Stimulated activated CD4-positive, alpha-beta T cell treated with anti-CD3 and anti-CD28 coated beads, Interleukin-4, amount 100 ng/mL, for 4 hours (primary cell): ENCODE measurements around the gene COL27A1.

Source experiments
- DNase-seq, 2 experiments: peaks; one replicate each; pipeline ENCODE4 v3.0.0-alpha.2; 2020

COL27A1 gene

DNA sequence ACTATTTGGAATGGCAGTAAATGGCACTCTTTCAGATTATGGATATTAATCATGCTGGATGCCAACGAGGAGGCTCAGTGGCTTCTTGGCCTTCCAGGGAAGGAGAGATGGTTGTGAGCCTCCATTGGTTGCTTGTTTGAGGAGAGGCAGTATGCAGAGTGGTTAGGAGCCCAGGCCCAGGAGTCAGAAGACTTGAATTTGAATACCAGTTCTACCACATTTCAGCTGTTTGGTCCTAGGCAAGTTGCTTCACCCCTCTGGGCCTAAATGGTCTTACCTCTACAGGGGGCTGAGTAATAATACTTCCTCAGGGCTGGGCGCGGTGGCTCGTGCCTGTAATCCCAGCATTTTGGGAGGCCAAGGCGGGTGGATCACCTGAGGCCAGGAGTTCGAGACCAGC is 52.5 kb downstream of the COL27A1 start:
- no peak for DNase-seq

DNA sequence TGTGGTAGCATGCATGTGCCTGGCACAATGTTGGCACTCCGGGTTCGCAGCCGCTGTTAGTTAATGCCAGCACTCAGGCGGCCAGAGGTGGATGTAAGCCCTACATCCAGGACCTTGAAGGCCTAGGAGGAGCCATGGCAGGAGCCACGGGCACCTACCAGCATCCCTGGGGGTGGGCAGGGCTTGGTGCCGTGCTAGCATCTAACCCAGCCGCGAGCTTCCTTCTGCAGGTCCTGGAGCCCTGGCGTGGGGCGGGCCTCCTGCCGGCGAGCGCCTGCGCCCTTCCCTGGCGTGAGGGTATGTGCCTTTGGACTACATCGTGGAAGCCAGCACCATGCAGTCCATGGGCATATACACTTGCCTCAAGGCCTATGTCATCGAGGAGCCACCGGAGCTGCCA is 53.8 kb downstream of the COL27A1 start:
- DNase-seq, result no peak

DNA sequence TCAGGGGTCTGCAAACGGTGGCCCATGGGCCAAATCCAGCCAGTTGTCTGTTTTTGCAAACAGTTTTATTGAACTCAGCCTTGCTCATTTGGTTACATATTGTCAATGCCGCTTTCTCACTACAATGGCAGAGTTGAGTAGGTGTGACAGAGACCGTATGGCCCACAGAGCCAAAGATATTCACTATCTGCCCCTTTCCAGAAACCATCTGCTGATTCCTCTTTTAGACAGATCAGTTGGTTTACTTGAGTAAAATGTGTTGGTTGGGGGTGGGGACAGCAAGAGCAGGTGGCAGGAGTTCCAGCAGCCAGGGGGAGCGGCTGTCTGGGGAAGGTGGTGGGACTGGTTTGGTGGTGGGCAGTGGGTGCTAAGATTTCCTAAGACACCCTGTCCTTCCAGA is 54.8 kb downstream of the COL27A1 start:
- DNase-seq, result no peak

DNA sequence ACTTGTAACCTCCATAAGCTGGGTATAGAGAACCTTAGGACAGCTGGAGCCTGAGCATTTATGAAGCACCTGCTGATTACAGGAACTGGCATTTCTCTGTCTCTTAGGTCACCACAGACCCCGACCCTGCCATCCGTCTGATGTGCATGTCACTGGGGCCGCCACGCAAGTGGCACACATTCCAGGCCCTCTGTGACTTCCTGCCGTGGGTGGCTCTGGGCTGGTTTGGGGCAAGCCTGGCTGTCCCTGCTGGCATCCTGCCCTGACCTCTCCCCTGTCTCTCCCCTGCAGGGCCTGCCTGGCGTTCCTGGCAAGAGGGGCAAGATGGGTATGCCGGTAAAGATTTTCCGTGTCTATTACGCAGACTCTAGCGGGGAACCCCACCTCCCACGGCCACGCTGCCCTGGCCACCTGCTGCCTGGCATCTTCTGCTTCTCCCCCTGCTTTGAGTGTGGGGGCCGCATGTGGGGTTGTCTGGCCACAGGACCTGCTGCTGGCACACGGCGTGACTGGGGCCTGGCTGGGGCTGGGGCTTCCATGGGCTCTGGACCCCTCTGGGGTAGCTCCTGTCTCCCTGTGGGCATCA is 55.4 kb downstream of the COL27A1 start:
- no peak for DNase-seq

DNA sequence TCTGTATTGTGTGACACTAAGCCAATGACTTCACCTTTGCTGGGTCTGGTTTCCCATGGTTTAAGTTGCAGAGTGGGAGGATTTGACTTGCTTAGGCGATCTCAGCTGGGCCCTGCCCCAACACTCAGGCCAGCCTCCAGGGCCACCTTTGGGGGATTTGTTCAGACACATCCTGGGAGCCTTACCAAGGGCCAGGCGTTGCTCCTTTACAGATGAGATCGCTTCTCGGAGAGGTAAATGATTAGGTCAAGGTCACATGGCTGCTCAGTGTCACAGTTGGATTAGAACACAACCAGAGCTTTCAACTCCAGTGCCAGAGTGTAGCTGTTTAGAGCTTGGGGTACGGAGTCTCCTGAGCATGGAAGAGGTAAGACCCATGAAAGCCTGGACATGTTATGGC is 57.5 kb downstream of the COL27A1 start:
- DNase-seq, result no peak

DNA sequence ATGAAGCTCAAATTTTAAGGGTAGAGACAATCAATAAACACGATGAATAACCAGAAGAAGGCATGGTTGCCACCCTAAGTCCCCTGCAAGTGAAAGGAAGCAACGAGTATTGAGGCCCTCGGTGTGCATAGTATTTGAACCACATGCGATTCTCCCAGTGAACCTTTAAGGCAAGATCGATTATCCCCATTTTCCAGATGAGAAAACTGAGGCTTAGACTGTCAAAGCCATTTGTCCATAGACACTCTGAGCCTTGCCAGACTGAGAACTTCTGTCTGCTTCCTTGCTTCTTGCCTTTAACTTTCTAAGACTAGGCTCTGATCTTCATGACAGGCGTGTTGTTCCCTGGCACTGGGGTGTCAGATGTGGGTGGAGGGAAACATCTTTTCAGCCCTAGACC is 58.2 kb downstream of the COL27A1 start:
- no peak for DNase-seq

DNA sequence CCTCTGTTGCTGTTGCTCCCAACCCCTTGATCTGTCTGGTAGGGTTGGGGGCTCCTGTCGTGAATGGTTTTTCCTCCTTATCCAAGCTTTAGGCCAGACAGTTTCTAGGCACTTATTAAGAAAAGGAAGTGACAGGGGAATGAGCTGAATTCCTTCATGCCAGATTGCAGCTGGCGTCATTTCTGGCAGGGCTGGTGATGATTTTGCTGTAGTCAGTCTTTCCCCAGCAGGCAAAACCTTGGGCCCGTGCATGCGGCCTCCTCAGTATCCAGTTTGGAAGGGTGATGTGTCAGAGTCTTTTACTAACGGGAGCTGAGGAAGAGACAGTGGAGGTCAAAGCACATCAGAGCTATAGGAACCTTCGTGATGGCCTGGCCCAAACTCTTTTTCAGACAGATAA is 58.8 kb downstream of the COL27A1 start:
- no peak for DNase-seq

DNA sequence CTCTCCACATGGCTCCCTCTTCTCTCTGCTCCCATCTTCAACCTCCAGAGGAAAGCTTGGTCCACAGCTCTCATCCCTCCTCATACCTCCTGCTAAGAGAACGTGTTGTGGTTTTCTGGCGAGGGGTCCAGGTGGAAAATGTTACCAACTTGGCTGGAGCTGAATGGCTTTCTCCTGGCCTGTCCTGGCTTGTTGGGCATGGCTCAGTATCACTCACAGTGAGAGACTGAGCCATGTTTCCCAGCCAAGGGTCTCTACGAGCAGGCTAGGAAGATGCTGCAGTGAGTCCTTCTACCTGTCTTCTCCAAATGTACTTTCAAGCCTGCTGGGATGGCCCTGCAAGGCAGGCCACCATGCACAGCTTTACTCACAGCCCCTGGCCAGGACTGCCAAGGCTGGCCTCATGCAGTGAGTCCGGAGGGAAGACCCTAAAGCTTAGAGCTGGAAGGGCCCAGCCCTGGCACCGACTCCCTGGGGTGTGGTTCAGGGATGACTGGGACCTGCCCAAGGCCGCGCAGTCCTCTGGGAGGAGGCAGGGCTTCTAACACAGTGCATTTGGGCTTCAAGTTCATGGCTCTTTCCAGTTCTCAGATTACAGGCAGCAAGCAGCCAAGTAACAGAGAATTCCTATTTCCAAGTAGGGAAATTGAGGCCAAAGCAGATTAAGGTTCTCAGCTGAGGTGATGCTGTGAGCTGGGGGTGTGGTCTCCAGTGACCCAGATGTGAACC is 59.5 kb downstream of the COL27A1 start:
- DNase-seq, result no peak

DNA sequence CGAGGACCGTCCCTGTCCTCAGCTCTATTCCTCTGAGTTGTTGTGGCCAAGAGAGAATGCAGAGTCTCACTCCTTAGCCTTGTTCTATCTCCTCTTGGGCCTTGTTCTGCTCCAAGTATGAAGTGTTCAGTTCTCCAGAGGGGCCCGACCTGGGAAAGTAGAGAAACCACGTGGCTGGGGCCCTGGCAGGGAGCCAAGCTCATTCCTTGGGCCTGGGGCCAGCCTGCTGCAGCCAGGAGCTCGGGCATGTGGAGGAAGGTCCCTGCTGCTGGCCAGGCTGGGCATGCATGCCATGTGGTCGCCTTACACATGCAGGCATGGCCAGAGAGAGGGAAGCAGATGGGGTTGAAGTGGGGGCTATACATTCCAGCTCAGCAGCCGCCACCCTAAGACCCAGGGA is 60.7 kb downstream of the COL27A1 start:
- DNase-seq, result no peak

DNA sequence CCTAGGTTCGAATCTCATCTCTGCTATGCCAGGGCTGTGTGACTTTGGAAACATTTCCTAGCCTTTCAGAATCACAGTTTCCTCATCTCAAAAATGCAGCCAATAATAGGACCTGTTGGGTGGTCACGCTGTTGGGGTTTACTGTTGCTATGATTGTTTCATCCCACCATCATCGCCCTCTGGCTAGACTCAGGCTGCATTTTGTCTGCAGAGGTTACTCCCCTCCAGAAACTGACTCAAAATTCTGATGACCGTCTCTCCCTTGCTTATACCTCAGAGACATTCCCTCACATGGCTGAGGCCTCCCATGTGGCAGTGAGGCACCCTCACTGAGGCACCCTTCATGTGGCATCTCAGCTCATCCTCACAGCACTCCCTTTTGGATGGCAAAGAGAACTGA is 61.6 kb downstream of the COL27A1 start:
- DNase-seq, result no peak

DNA sequence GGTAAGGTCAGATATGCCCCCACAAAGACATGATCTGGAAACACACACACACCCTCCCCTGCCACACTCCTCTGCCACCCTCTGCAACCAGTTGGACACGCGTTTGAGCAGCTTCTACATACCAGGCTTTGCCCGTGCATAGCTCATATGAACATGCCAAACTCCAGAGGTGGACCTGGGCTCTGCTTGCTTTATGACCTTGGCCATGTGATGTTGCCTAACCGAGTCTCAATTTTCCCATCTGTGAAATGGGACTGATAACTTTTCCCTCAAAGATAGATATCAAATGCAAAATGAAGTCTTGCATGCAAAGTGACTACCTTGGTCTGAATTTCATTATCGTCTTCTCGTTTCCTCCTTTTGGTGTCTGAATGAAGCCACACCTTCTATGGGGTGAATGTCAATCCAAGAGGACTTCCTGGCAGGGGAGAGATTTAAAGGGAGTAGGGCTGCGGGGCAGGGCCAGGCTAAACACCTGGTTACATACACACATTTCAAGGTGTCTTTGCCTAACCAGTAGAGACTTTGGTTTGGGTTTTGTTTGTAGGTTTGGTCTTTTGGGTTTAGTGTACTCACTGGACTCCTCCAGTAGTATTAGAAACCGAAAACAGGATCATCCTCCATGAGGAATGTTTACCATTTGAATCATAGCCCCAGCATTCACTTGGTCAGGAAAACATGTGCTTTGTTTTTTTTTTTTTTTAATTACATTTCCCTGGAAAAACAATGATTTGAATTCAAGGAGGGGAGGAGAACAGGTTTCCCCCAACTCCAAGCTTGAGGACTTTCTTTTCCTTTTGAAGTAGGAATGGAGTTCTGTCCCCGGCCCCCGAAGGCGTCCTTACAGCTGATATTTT is 63.2 kb downstream of the COL27A1 start:
- no peak for DNase-seq

DNA sequence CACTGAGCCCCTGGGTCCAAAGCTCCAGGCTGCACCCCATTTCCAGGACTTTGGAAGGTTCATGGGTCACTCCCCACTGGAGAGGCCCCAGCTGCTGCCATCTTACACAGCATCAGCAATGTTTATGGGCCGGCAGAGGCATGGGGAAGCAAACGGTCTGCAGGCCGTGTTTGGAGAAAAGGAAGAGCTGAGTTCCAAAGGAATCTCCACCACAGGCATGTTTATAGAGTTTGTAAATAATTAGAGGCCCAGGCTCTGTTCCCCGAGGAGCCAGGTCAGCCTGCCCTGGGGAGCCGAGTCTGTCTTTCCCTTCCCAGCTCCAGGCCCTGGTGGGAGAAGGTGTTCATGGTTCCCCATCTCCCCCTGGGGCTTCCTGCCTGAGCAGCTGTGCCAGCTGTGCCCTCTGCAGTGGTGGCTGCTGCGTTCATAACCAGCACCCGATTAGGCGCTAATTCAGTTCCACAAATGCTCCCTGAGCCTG is 64.8 kb downstream of the COL27A1 start:
- DNase-seq, result no peak

DNA sequence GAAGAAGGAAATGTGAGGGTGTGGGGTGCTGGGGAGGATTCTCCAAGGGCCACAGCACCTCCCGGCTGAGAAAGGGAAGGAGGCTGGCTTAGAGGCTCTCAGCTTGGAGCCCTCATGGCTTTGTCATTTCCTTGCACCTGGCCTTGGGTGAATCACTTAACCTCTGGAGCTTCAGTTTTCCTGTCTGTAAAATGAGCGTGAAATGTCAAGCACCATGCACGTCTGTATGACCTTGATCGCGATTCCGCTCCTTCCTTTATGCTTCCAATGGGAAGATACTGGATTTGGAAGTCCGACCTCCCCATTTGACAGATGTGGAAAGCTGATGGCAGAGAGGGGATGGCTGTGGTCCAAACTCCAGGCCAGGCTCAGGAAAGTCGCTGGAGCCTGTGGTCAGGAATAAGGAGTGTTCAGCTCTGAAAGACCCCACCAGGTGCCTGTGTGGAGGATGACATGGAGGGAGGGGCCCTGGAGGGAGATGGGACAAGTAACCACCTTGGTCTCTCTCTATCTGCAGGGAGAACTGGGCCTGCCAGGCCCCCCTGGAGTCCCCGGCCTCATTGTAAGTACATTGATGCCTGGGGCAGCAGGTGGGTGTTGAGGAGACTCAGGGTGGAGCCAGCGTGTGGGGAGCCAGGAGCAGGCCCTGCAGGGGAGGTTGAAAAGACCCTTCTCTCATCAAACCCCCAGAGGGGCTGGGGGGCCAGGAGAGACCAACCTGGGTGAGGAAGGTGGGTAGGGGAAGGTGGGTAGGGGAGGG is 66.5 kb downstream of the COL27A1 start:
- DNase-seq, result no peak

DNA sequence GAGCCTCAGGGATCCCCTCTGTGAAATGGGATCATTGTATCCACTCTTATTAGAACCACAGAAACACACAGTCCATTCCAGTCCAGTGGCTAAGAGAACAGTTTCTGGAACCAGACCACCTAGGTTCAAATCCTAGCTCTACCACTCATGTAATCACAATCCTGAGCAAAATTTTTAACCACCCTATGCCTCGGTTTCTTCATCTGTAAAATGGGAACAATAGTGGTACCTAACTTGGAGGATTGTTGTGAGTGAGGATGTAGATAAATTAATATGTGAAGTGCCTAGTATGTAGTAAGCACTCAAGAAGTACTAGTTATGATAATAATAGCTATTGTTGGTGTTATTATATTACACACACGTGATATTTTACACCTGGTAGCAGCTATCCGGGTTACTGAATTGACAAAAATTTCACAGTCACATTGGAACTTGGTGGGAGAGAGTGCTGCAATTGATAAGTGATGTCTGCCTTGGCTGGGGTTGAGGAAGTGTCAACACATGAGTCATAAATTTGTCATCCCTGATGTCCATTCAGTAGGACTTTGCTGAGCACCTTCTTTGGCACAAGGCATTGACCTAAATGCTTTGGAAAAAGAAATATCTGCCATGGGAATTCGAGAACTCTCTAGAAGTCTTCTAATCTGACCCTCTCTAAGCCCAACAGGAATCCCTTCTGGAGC is 68.4 kb downstream of the COL27A1 start:
- no peak for DNase-seq

DNA sequence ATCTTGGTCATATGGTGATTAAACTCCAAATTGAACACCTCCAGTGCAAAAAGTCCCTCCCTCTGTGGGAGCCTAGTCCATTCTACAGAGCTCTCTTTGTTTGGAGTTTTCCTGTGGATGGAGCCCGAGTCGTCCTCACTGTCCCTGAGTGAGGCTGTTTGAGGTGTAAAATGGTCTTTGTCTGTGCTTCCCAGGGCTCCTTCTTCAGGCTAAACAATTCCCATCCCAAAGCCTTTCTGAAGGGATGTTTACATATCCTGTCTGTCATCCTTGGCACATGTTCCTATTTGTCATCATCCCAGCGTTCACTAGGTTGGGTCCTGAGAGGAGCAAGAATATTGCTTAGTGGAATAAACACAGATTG is 68.9 kb downstream of the COL27A1 start:
- DNase-seq, result no peak

DNA sequence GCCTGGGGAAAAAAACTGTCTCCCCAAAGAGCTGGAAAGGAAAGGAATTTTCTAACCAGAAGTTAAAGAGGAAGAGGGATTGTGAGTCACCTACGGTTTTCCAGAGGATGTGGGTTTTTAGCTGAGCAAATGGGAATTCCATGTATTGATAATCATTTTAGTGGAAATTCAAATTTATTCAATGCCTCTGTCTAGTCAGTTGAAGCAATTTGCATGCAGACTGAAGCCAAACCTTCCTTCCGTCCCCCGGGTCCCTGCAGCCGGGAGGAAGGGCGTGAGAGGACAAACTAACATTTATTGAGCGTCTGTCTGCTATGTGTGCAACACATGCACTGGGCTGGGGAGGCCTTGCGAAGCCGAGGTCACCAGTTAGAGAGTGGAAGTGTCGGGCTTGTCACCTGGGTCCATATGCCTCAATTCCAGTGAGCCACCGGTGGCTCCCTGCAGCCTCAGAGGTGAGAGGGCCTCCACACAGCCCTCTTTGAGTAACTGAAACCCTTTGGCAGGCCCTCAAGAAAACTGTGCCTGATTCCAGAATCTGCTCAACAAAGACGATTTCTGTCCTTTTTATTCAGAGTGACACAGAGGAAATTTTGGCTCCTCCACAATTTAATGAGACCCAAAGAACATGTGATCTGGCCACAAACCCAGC is 70.3 kb downstream of the COL27A1 start:
- DNase-seq, result no peak

DNA sequence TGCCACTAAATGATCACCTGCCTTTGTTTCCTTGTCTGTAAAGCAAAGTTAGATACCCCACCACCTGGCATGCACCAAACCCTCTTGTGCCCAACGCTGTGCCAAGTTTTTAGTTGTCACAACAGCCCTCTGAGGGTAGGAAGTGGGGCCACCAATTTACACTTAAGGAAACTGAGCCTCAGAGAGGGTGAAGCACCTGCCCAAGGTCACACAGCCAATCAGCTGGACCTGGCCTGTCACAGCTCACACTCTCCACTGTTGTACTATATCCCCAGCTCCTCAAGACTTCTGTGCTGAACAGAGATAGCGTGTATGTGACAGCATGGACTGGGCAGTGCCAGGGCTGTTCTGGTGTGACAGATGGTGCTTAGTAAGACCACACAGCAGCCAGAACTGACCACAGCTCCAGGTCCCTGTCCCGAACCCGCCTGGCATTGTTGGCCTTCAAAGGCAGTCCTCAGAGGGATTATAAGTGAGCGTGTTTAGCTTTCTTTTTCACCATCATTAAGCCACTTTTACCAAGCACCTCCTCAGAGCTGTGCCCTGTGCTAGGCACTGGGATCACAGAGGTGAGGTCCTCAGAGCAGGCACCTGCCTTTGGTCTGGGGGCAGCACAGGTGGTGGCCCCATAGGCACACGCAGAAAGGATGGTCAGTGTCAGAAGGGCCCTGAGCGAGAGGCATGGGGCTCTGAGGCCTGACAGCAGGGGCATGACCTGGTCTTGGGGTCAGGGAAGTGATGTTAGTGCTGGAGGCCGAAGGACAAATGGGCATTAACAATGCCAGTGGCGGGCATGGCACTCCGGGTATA is 71.1 kb downstream of the COL27A1 start:
- no peak for DNase-seq

DNA sequence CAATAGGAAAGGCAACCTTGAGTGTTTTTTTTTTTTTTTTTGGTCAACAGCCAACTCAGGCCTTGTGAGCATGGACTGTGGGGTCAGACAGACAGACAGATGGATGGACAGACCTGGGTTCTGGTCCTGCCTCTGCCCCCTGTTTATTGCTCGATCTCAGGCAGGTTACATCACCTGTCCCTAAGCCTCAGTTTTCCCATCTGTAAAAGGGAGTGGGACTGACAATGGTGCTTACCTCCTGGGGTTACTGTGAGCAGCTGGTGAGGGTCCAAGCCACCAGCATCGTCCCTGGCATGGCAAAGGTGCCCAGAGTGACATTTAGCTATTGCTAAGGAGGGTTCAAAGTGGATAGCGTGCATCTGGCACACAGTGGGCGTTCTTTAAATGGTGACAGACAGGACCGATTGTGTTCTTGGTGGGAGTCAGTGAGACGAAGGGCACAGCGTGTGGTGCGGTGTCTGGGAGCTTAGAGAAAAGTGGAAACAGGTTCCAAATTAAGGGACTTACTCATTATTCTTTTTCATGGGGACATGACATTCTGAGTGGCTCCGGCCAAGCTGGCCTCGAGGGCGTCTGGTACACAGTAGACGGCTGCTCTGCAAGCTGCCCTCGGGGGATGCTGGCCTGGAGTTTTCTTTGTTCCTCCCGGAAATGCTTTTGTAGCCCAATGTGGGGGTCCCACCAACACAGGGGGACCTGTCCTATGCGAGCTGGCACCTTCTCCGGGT is 72.1 kb downstream of the COL27A1 start:
- no peak for DNase-seq

DNA sequence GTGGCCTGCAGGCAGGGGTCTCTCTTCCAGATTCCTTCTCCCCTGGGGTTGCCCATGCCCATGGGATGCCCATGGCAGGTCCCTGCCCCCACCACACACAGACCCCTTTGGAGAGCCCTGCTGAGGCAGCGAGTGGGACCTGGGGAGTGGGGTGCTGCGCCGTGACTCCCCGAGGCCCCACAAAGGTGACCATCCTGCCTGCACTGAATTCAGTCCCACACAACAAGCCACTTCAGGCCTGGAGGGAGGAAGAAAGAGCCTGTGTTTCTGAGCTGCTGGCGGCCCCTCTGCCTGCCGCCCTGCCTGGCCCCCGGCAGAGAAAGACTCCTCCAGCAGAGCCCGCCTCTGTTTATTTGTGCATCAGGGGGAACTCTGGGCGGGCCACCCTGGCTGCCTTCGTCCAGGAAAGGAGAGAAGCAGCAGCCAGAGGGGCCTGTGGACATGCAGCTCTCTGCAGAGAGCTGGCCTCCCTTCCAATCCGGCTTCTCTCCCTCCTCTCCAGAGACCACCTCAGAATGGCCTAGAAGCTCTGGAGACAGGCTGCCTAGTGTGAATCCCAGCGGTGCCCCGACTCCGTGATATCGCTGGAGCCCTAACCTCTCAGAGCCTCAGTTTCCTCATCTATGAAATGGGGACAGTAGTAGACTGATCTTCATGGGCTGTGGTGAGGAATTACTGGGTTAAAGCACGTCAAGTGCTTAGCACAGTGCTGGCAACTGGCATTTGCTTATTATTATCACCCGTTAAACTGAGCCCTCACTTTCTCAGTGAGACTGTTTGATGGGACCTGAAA is 72.9 kb downstream of the COL27A1 start:
- DNase-seq, result no peak

DNA sequence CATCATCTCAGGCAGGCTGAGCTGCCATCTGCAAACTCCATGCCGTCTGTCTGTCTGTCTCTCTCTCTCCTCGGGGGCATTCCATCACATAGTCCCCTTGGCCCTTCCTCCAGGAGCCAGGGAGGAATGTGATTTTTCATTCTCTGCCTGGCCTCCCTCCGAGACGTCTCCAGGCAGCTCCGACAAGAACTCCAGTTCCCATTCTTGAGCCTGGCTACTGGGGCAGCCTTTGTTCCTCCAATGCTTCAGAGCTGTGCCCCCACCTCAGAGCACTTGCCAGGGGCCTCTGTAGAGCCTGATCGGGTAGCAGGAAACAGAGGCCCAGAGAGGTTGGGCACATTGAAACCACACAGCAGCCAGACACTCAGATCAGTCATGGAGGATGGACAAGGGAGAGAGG is 74.0 kb downstream of the COL27A1 start:
- DNase-seq, result no peak
